NCI-H2171 (cell line): ENCODE measurements around the gene QRSL1.
"Not testable (repeated sequence)": the region's sequence is repeated elsewhere in the genome, so short reads cannot be mapped to it uniquely, and the experiment has no call there.

Experiments used
- DNase-seq: peaks from one replicate; lab custom pipeline; 2025; lab: John Stamatoyannopoulos, UW

The QRSL1 gene

DNA sequence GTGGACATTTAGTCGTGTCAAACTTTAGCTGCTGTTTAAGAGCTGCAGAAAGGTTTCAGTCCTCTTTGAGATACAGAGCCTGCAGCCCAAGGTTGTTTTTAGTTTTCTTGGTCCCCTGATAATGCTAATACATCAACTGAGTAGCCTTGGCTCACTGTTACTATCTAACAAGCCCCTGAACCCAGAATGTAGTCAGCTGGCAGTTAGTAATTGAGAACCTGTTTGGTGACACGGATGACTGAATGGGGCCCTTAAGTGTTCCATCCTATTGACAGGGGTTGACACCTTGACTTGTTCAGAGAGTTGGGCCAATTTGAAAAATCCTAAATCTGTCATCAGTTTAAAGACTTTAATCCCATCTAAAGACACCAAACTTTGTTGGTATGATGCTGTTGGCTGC lies 2.9 kb upstream of the QRSL1 start:
- DNase-seq, result no peak

DNA sequence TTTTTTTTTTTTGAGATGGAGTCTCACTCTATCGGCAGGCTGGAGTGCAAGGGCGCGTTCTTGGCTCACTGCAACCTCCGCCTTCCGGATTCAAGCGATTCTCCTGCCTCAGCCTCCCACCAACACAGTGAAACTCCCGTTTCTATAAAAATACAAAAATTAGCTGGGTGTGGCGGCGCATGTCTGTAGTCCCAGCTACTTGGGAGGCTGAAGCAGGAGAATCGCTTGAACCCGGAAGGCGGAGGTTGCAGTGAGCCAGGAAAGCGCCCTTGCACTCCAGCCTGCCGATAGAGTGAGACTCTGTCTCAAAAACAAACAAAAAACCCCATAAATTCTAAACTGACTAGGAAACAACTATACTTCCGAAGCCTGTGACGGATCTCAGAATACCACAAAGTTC lies 1.6 kb upstream of the QRSL1 start:
- not testable (repeated sequence) for DNase-seq

DNA sequence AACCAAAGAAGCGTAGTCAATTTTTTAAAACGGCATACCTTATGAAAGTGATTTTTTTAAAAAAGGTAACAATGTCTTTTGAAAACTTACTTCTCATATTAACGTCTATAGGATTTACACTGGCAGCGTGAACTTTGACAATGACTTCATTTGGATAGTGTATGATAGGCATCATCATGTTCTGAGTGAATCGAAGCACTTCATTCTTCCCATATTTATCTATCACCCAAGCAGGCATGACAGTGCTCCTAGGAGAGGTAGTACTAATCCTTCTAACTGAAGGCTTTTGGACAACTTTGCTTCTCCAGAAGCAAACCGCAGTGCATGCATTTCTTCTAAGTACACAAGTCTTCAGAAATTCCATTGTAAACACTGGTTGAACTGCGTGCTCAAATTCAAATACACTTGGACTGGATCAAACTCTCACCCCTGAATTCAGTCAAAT lies 698 bp upstream of the QRSL1 start:
- no peak for DNase-seq

- DNase-seq, result no peak
Measured at GRCh38 chr6:106629859-106630163, 433 bp downstream of the QRSL1 start.

GRCh38 chr6:106630366-106630765 lies 988 bp downstream of the QRSL1 start:
- no peak for DNase-seq

GRCh38 chr6:106631346-106631745 lies 2.0 kb downstream of the QRSL1 start:
- DNase-seq, result no peak

DNA sequence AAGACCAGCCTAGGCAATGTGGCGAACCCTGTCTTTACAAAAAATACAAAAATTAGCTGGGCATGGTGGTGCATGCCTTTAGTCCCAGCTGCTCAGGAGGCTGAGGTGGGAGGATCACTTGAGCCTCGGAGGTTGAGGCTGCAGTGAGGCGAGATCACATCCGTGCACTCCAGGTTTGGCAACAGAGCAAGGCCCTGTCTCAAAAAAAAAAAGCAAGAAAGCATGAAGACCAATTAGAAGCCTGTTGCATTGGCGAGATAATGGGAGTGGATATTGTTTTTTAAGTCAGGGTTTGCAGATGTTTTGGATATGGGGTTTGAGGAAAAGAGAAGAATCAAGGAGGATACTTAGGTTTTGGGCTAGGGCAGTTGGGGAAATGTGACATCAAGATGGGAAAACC lies 5.2 kb downstream of the QRSL1 start:
- no peak for DNase-seq

DNA sequence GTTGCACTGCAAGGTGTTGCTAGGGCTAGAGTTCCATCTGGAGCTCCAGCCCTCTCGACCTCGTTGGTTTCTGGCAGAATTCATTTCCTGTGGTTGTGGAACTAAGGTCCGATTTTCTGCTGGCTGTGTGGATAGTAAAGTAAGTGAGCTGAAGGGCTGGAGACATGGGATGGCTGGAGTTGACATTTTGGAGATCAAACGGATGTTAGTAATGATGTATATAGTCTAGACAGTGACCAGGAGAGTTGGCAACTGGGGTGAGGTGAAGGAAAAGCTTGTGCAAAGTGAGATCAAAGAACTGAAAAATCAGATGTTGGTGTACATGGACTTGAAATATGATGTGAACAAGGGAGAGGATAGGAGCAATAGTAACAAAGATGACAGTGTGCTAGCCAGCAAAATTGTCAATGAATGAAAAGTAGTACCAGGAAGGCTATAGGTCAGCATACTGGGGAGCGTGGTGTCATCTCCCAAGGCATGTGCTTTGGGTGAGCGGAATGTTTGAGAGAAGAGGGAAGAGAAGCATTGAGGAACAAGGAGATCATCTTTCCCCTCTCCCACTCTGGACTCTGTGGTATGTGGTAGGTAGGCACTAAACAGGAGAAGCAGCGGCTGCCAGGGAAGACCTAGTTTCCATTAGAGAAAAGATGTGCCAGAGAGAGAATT lies 7.8 kb downstream of the QRSL1 start:
- no peak for DNase-seq

- no peak for DNase-seq
Measured at GRCh38 chr6:106637717-106638341, 8.5 kb downstream of the QRSL1 start.

DNA sequence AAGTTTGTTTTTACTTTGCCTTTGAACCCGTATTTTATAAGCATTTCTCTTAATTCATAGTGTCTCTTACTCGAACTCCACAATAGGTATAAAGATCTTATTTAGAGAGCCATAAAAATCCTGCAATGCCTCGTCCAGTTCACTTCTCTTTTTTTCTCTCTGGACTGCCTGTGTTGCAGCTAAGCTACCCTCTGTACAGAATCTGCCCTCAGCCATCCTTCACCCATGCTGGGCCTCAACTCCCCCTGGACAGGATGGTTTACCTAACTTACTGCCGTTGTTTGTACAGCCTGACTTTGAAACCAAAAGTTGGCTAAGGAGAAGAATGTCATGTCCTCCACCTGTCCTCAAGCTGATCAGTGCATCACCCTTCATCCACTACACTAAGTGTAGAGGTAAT lies 10.4 kb downstream of the QRSL1 start:
- DNase-seq, result no peak

- no peak for DNase-seq
Measured at GRCh38 chr6:106642476-106642875, 13.1 kb downstream of the QRSL1 start.

DNA sequence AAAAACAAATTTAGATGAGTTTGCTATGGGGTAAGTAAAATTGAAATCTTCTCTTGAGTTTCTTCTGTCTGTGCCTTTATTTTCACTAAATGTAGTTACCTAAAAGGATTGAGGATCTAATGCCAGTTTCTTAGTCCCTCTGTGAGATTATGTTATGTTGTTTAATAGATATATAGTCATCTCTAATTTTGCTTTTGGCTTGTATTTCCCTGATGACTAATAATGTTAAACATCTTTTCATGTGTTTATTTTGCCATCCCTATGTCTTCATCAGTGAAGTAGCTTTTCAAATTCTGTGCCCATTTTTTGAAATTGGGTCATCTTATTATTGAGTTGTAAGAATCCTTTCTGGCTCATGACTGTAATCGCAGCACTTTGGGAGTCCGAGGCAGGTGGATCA lies 13.7 kb downstream of the QRSL1 start:
- DNase-seq, result no peak

- no peak for DNase-seq
Measured at GRCh38 chr6:106648651-106649308, 19.4 kb downstream of the QRSL1 start.

GRCh38 chr6:106658469-106658868 lies 29.1 kb downstream of the QRSL1 start:
- no peak for DNase-seq

GRCh38 chr6:106659859-106660258 lies 30.5 kb downstream of the QRSL1 start:
- no peak for DNase-seq

GRCh38 chr6:106662458-106662857 lies 33.1 kb downstream of the QRSL1 start:
- DNase-seq, result no peak

DNA sequence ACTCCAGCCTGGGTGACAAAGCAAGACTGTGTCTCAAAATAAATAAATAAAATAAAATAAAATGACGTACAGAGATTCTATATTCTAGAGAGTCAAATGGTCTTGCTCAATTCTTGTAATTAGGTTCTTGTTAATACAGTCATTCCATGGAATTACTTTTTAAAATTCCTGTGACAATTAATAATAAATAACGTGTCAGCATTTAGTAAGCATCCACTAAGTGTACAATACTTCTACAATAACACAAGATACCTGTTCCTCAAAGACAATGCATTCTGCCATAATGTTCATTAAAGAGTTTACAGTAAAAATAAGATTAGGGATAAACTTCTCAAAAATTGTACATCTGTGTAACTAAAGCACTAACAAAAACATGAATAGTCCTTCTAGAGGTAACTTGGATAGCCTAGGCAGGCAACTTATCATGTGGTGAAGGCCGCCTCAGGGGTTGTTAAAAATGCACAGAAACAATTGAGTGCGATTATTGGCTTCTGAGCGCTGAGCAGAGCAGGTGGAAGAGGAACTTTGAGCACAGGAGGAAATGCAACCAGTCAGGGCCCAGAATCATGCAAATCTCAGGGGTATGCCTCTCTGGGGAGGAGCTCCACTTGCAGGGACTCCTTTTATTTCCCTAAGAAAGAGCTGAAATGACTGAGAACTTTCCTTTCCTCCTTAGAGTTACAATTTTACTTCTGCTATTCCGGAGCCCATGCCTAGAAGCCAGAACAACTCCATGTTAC lies 37.1 kb downstream of the QRSL1 start:
- DNase-seq, result no peak

DNA sequence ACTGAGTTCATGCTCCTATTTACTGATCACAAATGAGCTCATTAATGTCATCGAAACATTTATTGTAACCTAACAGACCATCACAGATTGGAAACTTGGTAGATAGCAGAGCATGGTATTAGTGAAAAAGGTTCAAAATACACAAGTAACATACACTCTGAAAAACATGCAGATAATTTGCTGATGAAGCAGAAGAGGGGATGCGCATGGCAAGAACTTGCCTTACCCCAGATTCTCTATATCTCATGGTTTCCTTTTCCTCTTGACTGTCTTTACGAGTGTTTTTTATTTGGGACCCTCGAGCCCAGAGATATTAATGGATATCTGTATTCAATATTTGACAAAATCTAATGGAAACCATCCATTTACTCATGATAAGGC lies 37.6 kb downstream of the QRSL1 start:
- DNase-seq, result no peak

DNA sequence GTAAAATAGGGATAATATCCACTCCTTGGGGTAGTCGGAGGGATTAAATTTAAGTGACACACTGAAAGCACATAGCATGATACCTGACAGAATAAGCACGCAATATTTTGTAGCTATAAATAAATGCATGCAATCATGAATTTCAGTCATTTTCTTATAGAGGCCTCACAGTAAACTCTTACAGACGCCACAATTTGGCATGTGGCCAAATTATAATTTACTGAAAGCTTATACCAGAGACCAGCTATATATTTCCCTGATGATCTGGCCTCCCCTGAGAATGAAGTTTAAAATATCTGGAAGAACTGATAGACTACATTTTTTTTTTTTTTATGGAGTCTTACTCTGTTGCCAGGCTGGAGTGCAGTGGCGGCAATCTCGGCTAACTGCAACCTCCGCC lies 40.9 kb downstream of the QRSL1 start:
- DNase-seq, result peak; percentile 14

- no peak for DNase-seq
Measured at GRCh38 chr6:106671651-106672050, 42.3 kb downstream of the QRSL1 start.

- DNase-seq, result no peak
Measured at GRCh38 chr6:106674541-106675229, 45.3 kb downstream of the QRSL1 start.

GRCh38 chr6:106677282-106677681 lies 47.9 kb downstream of the QRSL1 start:
- no peak for DNase-seq
